Measurements from ENCODE around the gene TTC4. TPM values are rescaled to one million over a fixed set of nuclear protein-coding genes. Genes with fewer than 3 reads are reported as not detected.

Gene TTC4
- polyA plus RNA-seq, 1 of the 3 experiments (the other 2 are of a cell fraction): 17.9 TPM

- H3K4me2 ChIP-seq: no peak overlapping the region
- TF ChIP-seq RAD21 (IDR thresholded peaks at IDR 0.05; ENCODE audit: low read length): no peak
- ChIA-PET POLR2A (no interaction called here), CTCF (interaction anchor here (1.1 to 1.6 kb wide), 2 partner anchors 13 to 26 kb away, joined by 4 to 5 read pairs; no protein-coding TSS in a partner anchor)
- H2AFZ ChIP-seq (ENCODE audit: low read depth): no peak overlapping the region
- no peaks in the 10 kb centered on the region for H3K9me2 ChIP-seq
- no peaks in the 10 kb centered on the region for H3K27me3 ChIP-seq (ENCODE audit: insufficient read depth)
- H3F3A ChIP-seq (replicated peaks; ENCODE audit: insufficient read depth): no peaks in the 10 kb centered on the region
- DNase-seq: no peak
- H3K27ac ChIP-seq (ENCODE audit: low read depth in 2 of 2, low read length in 1 of 2): no peak overlapping the region
- no peaks in the 10 kb centered on the region for H3K36me3 ChIP-seq (replicated peaks in 1 of 2; ENCODE audit: control insufficient read depth in 1 of 2, insufficient read depth in 2 of 2, low read length in 1 of 2)
- H3K79me2 ChIP-seq (ENCODE audit: insufficient read depth): no peaks in the 10 kb centered on the region
- H4K20me1 ChIP-seq (ENCODE audit: insufficient read depth): no peaks in the 10 kb centered on the region
- no peaks in the 10 kb centered on the region for H3K9me3 ChIP-seq
- no peaks in the 10 kb centered on the region; a peak in 1 of 4 replicates for H3K4me1 ChIP-seq (ENCODE audit: control insufficient read depth in 1 of 2, insufficient read depth in 2 of 2, low read depth in 1 of 2, low read length in 1 of 2)
- no peak overlapping the region for H3K4me3 ChIP-seq (ENCODE audit: low read depth in 2 of 2, low read length in 1 of 2)
- no peak overlapping the region for H3K9ac ChIP-seq
- 77% methylated on average over 5 of the region's 11 CpGs for WGBS (ENCODE audit: low lambda C conversion rate)
Observed at GRCh38 chr1:54686155-54686554, 29.5 kb upstream of the TTC4 start.

- Histone ChIP-seq H3K79me2 (ENCODE audit: insufficient read depth) (no peaks in the 10 kb centered on the region), H3K9ac (no peak overlapping the region), H3K27me3 (ENCODE audit: insufficient read depth) (no peaks in the 10 kb centered on the region; the same call in 1 of the 2 replicates), H3F3A (replicated peaks; ENCODE audit: insufficient read depth) (no peaks in the 10 kb centered on the region), H3K36me3 (replicated peaks in 1 of 2; ENCODE audit: control insufficient read depth in 1 of 2, insufficient read depth in 2 of 2, low read length in 1 of 2) (no peaks in the 10 kb centered on the region), H3K4me1 (ENCODE audit: control insufficient read depth in 1 of 2, insufficient read depth in 2 of 2, low read depth in 1 of 2, low read length in 1 of 2) (no peaks in the 10 kb centered on the region), H3K9me2 (no peaks in the 10 kb centered on the region), H2AFZ (ENCODE audit: low read depth) (no peak overlapping the region), H3K4me2 (no peak overlapping the region), H3K4me3 (ENCODE audit: low read depth in 2 of 2, low read length in 1 of 2) (no peak overlapping the region), H3K27ac (ENCODE audit: low read depth in 2 of 2, low read length in 1 of 2) (no peak overlapping the region), H4K20me1 (ENCODE audit: insufficient read depth) (no peaks in the 10 kb centered on the region), H3K9me3 (no peaks in the 10 kb centered on the region)
- no peak for TF ChIP-seq TEAD4 (IDR thresholded peaks at IDR 0.05; ENCODE audit: borderline replicate concordance, insufficient read depth)
- no peak for TF ChIP-seq TAF1 (IDR thresholded peaks at IDR 0.05; ENCODE audit: borderline replicate concordance, low read depth, low read length)
- no peak for TF ChIP-seq RCOR1 (IDR thresholded peaks at IDR 0.05; ENCODE audit: low read length)
- no peak for TF ChIP-seq RXRA (IDR thresholded peaks at IDR 0.05; ENCODE audit: borderline replicate concordance, low read depth)
- no peak for TF ChIP-seq YY1 (IDR thresholded peaks at IDR 0.05; ENCODE audit: low read depth)
- no peak for TF ChIP-seq MAX (IDR thresholded peaks at IDR 0.05; ENCODE audit: low read depth)
- TF ChIP-seq FOXJ3 (CRISPR knock-in tag; IDR thresholded peaks at IDR 0.05): no peak
- TF ChIP-seq ELF1 (IDR thresholded peaks at IDR 0.05): no peak
- TF ChIP-seq USF1 (IDR thresholded peaks at IDR 0.05; ENCODE audit: borderline replicate concordance, low read depth): no peak
- no peak for TF ChIP-seq IRF3 (IDR thresholded peaks at IDR 0.05; ENCODE audit: low read depth, low read length)
- ChIA-PET CTCF (no interaction called here), POLR2A (no interaction called here)
- no peak for DNase-seq
- WGBS (ENCODE audit: low lambda C conversion rate): 68% methylated on average over 8 of the region's 8 CpGs
Observed at GRCh38 chr1:54694771-54695170, 20.9 kb upstream of the TTC4 start.

- Histone ChIP-seq H3K9me2 (no peaks in the 10 kb centered on the region), H3K4me2 (no peak overlapping the region), H3K79me2 (ENCODE audit: insufficient read depth) (no peaks in the 10 kb centered on the region), H3K9me3 (no peaks in the 10 kb centered on the region), H3K9ac (no peak overlapping the region), H3K27me3 (ENCODE audit: insufficient read depth) (no peaks in the 10 kb centered on the region; the same call in 1 of the 2 replicates), H2AFZ (ENCODE audit: low read depth) (no peak overlapping the region), H3K4me3 (ENCODE audit: low read depth in 2 of 2, low read length in 1 of 2) (no peak overlapping the region), H3K36me3 (replicated peaks in 1 of 2; ENCODE audit: control insufficient read depth in 1 of 2, insufficient read depth in 2 of 2, low read length in 1 of 2) (no peaks in the 10 kb centered on the region), H4K20me1 (ENCODE audit: insufficient read depth) (no peaks in the 10 kb centered on the region), H3K4me1 (ENCODE audit: control insufficient read depth in 1 of 2, insufficient read depth in 2 of 2, low read depth in 1 of 2, low read length in 1 of 2) (no peaks in the 10 kb centered on the region), H3F3A (replicated peaks; ENCODE audit: insufficient read depth) (no peaks in the 10 kb centered on the region), H3K27ac (ENCODE audit: low read depth in 2 of 2, low read length in 1 of 2) (no peak overlapping the region)
- ChIA-PET POLR2A (no interaction called here), CTCF (no interaction called here)
- DNase-seq: no peak
- WGBS (ENCODE audit: low lambda C conversion rate): 91% methylated on average over 9 of the region's 15 CpGs
- TF ChIP-seq POLR2AphosphoS5 (IDR thresholded peaks at IDR 0.05; ENCODE audit: low read depth, low read length) (no peak), TAF1 (IDR thresholded peaks at IDR 0.05; ENCODE audit: borderline replicate concordance, low read depth, low read length) (no peak), MXI1 (IDR thresholded peaks at IDR 0.05; ENCODE audit: low read depth, low read length) (no peak), TEAD4 (IDR thresholded peaks at IDR 0.05; ENCODE audit: borderline replicate concordance, insufficient read depth) (no peak), IRF3 (IDR thresholded peaks at IDR 0.05; ENCODE audit: low read depth, low read length) (no peak), FOXM1 (IDR thresholded peaks at IDR 0.05; ENCODE audit: low read depth) (no peak), JUND (IDR thresholded peaks at IDR 0.05) (no peak), GATA2 (CRISPR knock-in tag; IDR thresholded peaks at IDR 0.05) (no peak), NRF1 (IDR thresholded peaks at IDR 0.05; ENCODE audit: low read depth, low read length) (no peak), EZH2phosphoT487 (IDR thresholded peaks at IDR 0.05; ENCODE audit: borderline replicate concordance, low read depth) (no peak), MEF2A (IDR thresholded peaks at IDR 0.05; ENCODE audit: borderline replicate concordance, low read depth) (no peak), NFIC (IDR thresholded peaks at IDR 0.05; ENCODE audit: borderline replicate concordance) (no peak), MAX (IDR thresholded peaks at IDR 0.05; ENCODE audit: low read depth) (no peak), FOSL2 (IDR thresholded peaks at IDR 0.05; ENCODE audit: borderline replicate concordance, low read depth) (no peak)
Observed at GRCh38 chr1:54695221-54695620, 20.4 kb upstream of the TTC4 start.
